ENCODE data around the gene WBP1L. TPM values are rescaled to one million over a fixed set of nuclear protein-coding genes. Genes with fewer than 3 reads are reported as not detected.

WBP1L gene
- polyA plus RNA-seq, 1 donor from 2014 or later = 20.8 TPM

GRCh38 chr10:102701796-102702195 lies 42.0 kb upstream of the WBP1L start:
- Histone ChIP-seq H3K27ac (ENCODE audit: low read length) (no peak overlapping the region), H3K4me3 (ENCODE audit: low read length) (no peak overlapping the region), H3K4me2 (ENCODE audit: low read length) (no peak overlapping the region), H4K20me1 (ENCODE audit: insufficient read depth) (no peaks in the 10 kb centered on the region), H3K79me2 (replicated peaks; ENCODE audit: insufficient read depth, low read length) (peaks cover 15% of the 10 kb centered on the region), H3K27me3 (ENCODE audit: insufficient read depth, low read depth, low read length) (no peaks in the 10 kb centered on the region), H3K9me2 (ENCODE audit: insufficient read depth, low read length) (no peaks in the 10 kb centered on the region), H2AFZ (ENCODE audit: low read depth, low read length) (no peak overlapping the region), H3K9me3 (ENCODE audit: low read length) (no peaks in the 10 kb centered on the region), H3K9ac (ENCODE audit: low read length) (no peak overlapping the region), H3K36me3 (ENCODE audit: insufficient read depth, low read length) (no peaks in the 10 kb centered on the region), H3F3A (ENCODE audit: insufficient read depth, low read length, poor library complexity, severe bottlenecking) (no peaks in the 10 kb centered on the region)
- TF ChIP-seq TAF1 (IDR thresholded peaks at IDR 0.05; ENCODE audit: low read depth) (no peak), SMC3 (conservative IDR thresholded peaks at IDR 0.05; ENCODE audit: poor library complexity) (no peak), POLR2AphosphoS5 (IDR thresholded peaks at IDR 0.05) (no peak), MXI1 (conservative IDR thresholded peaks at IDR 0.05; ENCODE audit: poor library complexity, severe bottlenecking) (no peak), REST (IDR thresholded peaks at IDR 0.05; ENCODE audit: borderline replicate concordance) (no peak), EZH2 (IDR thresholded peaks at IDR 0.05; ENCODE audit: borderline replicate concordance, insufficient read depth, low read length, poor library complexity, severe bottlenecking) (no peak), CTCF (IDR thresholded peaks at IDR 0.05; ENCODE audit: poor library complexity, severe bottlenecking) (no peak)

GRCh38 chr10:102702742-102703141 lies 41.0 kb upstream of the WBP1L start:
- Histone ChIP-seq H3K36me3 (ENCODE audit: insufficient read depth, low read length) (no peaks in the 10 kb centered on the region), H4K20me1 (ENCODE audit: insufficient read depth) (no peaks in the 10 kb centered on the region), H3K79me2 (replicated peaks; ENCODE audit: insufficient read depth, low read length) (peaks cover 24% of the 10 kb centered on the region), H3K9ac (ENCODE audit: low read length) (no peak overlapping the region), H3K4me2 (ENCODE audit: low read length) (no peak overlapping the region), H2AFZ (ENCODE audit: low read depth, low read length) (no peak overlapping the region), H3K27ac (ENCODE audit: low read length) (no peak overlapping the region), H3K4me3 (ENCODE audit: low read length) (no peak overlapping the region), H3K27me3 (ENCODE audit: insufficient read depth, low read depth, low read length) (no peaks in the 10 kb centered on the region), H3K9me2 (ENCODE audit: insufficient read depth, low read length) (no peaks in the 10 kb centered on the region), H3F3A (ENCODE audit: insufficient read depth, low read length, poor library complexity, severe bottlenecking) (no peaks in the 10 kb centered on the region), H3K9me3 (ENCODE audit: low read length) (no peaks in the 10 kb centered on the region)
- TF ChIP-seq CTCF (IDR thresholded peaks at IDR 0.05; ENCODE audit: poor library complexity, severe bottlenecking) = no peak
- no peak for TF ChIP-seq SMC3 (conservative IDR thresholded peaks at IDR 0.05; ENCODE audit: poor library complexity)
- TF ChIP-seq EZH2 (IDR thresholded peaks at IDR 0.05; ENCODE audit: borderline replicate concordance, insufficient read depth, low read length, poor library complexity, severe bottlenecking) = no peak
- no peak for TF ChIP-seq REST (IDR thresholded peaks at IDR 0.05; ENCODE audit: borderline replicate concordance)
- TF ChIP-seq POLR2AphosphoS5 (IDR thresholded peaks at IDR 0.05) = no peak
- TF ChIP-seq MXI1 (conservative IDR thresholded peaks at IDR 0.05; ENCODE audit: poor library complexity, severe bottlenecking) = no peak
- TF ChIP-seq TAF1 (IDR thresholded peaks at IDR 0.05; ENCODE audit: low read depth) = no peak
